ENCODE data around the gene DLG2. TPM values are rescaled to one million over a fixed set of nuclear protein-coding genes. Genes with fewer than 3 reads are reported as not detected.

Gene DLG2
- total and polyA plus RNA-seq, 4 donors: 0.30 to 5.5 (median 0.68) TPM

DNA sequence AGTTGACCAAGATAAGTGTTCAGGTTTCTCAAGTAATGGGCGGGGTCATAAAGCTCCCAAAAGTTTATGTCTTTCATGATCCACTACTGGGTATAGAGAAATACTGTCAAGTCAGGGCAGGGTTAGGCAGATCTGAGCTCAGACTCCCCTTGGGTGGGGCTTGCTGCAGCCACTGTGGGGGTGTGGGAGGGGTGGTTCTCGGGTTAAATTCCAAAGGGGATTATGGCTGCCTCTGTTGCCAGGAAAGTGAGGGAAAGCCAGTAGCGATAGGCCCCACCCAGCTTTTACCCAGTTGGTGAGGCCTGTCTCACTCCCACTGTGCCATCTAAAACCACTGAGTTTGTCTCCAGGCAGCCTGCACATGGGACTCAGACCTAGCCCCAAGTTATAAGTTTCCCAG is 37.8 kb downstream of the DLG2 start:
- no peaks in the 10 kb centered on the region for H3K4me1 ChIP-seq (ENCODE audit: control insufficient read depth in 4 of 4, insufficient read depth in 4 of 4, low read length in 3 of 4)
- DNase-seq (ENCODE audit: low spot score): no peak
- H3K27ac ChIP-seq (ENCODE audit: low read depth in 1 of 2, low read length in 2 of 2): no peak overlapping the region
- H3K27me3 ChIP-seq (ENCODE audit: control insufficient read depth in 4 of 4, insufficient read depth in 4 of 4, low read length in 3 of 4): no peaks in the 10 kb centered on the region
- TF ChIP-seq, protein P1, sequence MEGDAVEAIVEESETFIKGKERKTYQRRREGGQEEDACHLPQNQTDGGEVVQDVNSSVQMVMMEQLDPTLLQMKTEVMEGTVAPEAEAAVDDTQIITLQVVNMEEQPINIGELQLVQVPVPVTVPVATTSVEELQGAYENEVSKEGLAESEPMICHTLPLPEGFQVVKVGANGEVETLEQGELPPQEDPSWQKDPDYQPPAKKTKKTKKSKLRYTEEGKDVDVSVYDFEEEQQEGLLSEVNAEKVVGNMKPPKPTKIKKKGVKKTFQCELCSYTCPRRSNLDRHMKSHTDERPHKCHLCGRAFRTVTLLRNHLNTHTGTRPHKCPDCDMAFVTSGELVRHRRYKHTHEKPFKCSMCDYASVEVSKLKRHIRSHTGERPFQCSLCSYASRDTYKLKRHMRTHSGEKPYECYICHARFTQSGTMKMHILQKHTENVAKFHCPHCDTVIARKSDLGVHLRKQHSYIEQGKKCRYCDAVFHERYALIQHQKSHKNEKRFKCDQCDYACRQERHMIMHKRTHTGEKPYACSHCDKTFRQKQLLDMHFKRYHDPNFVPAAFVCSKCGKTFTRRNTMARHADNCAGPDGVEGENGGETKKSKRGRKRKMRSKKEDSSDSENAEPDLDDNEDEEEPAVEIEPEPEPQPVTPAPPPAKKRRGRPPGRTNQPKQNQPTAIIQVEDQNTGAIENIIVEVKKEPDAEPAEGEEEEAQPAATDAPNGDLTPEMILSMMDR (IDR thresholded peaks at IDR 0.05; ENCODE audit: low read depth, low read length, missing input control): no peak
- TF ChIP-seq TAF1 (conservative IDR thresholded peaks at IDR 0.05): no peak
- no peak for TF ChIP-seq EGR1 (IDR thresholded peaks at IDR 0.05; ENCODE audit: low read depth in 2 of 2)
- TF ChIP-seq GABPA (IDR thresholded peaks at IDR 0.05 in 1 of 2, conservative IDR thresholded peaks at IDR 0.05 in 1 of 2): no peak
- TF ChIP-seq, protein P2, sequence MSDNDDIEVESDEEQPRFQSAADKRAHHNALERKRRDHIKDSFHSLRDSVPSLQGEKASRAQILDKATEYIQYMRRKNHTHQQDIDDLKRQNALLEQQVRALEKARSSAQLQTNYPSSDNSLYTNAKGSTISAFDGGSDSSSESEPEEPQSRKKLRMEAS (IDR thresholded peaks at IDR 0.05): no peak
- TF ChIP-seq, protein P3, sequence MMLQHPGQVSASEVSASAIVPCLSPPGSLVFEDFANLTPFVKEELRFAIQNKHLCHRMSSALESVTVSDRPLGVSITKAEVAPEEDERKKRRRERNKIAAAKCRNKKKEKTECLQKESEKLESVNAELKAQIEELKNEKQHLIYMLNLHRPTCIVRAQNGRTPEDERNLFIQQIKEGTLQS (IDR thresholded peaks at IDR 0.05): no peak
- TF ChIP-seq JUND (IDR thresholded peaks at IDR 0.05): no peak
- TF ChIP-seq NR2F2 (IDR thresholded peaks at IDR 0.05): no peak
- no peak for TF ChIP-seq HNF4A (conservative IDR thresholded peaks at IDR 0.05)
- TF ChIP-seq YY1 (IDR thresholded peaks at IDR 0.05): no peak
- TF ChIP-seq HNF4G (IDR thresholded peaks at IDR 0.05): no peak
- TF ChIP-seq RXRA (IDR thresholded peaks at IDR 0.05): no peak
- TF ChIP-seq FOXA2 (IDR thresholded peaks at IDR 0.05): no peak
- no peak for TF ChIP-seq SP1 (IDR thresholded peaks at IDR 0.05)
- TF ChIP-seq FOXA1 (IDR thresholded peaks at IDR 0.05): no peak
- TF ChIP-seq, protein P4, sequence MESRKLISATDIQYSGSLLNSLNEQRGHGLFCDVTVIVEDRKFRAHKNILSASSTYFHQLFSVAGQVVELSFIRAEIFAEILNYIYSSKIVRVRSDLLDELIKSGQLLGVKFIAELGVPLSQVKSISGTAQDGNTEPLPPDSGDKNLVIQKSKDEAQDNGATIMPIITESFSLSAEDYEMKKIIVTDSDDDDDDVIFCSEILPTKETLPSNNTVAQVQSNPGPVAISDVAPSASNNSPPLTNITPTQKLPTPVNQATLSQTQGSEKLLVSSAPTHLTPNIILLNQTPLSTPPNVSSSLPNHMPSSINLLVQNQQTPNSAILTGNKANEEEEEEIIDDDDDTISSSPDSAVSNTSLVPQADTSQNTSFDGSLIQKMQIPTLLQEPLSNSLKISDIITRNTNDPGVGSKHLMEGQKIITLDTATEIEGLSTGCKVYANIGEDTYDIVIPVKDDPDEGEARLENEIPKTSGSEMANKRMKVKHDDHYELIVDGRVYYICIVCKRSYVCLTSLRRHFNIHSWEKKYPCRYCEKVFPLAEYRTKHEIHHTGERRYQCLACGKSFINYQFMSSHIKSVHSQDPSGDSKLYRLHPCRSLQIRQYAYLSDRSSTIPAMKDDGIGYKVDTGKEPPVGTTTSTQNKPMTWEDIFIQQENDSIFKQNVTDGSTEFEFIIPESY (IDR thresholded peaks at IDR 0.05): no peak
- no peak for TF ChIP-seq RAD21 (IDR thresholded peaks at IDR 0.05)
- TF ChIP-seq, protein P5, sequence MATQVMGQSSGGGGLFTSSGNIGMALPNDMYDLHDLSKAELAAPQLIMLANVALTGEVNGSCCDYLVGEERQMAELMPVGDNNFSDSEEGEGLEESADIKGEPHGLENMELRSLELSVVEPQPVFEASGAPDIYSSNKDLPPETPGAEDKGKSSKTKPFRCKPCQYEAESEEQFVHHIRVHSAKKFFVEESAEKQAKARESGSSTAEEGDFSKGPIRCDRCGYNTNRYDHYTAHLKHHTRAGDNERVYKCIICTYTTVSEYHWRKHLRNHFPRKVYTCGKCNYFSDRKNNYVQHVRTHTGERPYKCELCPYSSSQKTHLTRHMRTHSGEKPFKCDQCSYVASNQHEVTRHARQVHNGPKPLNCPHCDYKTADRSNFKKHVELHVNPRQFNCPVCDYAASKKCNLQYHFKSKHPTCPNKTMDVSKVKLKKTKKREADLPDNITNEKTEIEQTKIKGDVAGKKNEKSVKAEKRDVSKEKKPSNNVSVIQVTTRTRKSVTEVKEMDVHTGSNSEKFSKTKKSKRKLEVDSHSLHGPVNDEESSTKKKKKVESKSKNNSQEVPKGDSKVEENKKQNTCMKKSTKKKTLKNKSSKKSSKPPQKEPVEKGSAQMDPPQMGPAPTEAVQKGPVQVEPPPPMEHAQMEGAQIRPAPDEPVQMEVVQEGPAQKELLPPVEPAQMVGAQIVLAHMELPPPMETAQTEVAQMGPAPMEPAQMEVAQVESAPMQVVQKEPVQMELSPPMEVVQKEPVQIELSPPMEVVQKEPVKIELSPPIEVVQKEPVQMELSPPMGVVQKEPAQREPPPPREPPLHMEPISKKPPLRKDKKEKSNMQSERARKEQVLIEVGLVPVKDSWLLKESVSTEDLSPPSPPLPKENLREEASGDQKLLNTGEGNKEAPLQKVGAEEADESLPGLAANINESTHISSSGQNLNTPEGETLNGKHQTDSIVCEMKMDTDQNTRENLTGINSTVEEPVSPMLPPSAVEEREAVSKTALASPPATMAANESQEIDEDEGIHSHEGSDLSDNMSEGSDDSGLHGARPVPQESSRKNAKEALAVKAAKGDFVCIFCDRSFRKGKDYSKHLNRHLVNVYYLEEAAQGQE (IDR thresholded peaks at IDR 0.05): no peak
- H3K4me3 ChIP-seq (ENCODE audit: low read depth in 1 of 3, low read length in 3 of 3): no peak overlapping the region
- H3K9me3 ChIP-seq (ENCODE audit: control insufficient read depth in 4 of 4, low read length in 3 of 4): no peaks in the 10 kb centered on the region
- no peaks in the 10 kb centered on the region for H3K36me3 ChIP-seq (ENCODE audit: control insufficient read depth in 4 of 4, insufficient read depth in 3 of 4, low read depth in 1 of 4, low read length in 3 of 4)
- H3K9ac ChIP-seq (ENCODE audit: low read depth in 1 of 2, low read length in 2 of 2): no peak overlapping the region
- 95% methylated on average over 3 of the region's 3 CpGs for WGBS
